Measurements from ENCODE around the gene CLASRP. TPM values are rescaled to one million over a fixed set of nuclear protein-coding genes. Genes with fewer than 3 reads are reported as not detected.

The CLASRP gene
- total RNA-seq, 1 experiment from 2014 or later = 87.1 TPM

- Histone ChIP-seq H3K18ac (ENCODE audit: insufficient read length, low read depth, low read length) (no peak overlapping the region), H2BK12ac (ENCODE audit: insufficient read length, low read depth, low read length) (no peak overlapping the region), H4K5ac (ENCODE audit: insufficient read length, low read depth, low read length) (no peak overlapping the region), H2BK120ac (ENCODE audit: low read depth, low read length, poor library complexity, severe bottlenecking) (no peak overlapping the region), H4K8ac (replicated peaks; ENCODE audit: insufficient read length, low read depth, low read length) (no peak overlapping the region), H3K23me2 (ENCODE audit: insufficient read length, low read depth, low read length, poor library complexity, severe bottlenecking) (peaks cover 6% of the 10 kb centered on the region), H3K4ac (ENCODE audit: low read depth, low read length) (no peak overlapping the region), H2AFZ (ENCODE audit: low read length) (no peak overlapping the region), H3K14ac (ENCODE audit: insufficient read depth, low read length) (no peak overlapping the region), H3K9me3 (ENCODE audit: control insufficient read depth, low read depth, low read length) (no peaks in the 10 kb centered on the region), H4K20me1 (ENCODE audit: control insufficient read depth, insufficient read depth, insufficient read length) (no peaks in the 10 kb centered on the region), H3K79me2 (ENCODE audit: insufficient read depth, low read length) (peaks cover 10% of the 10 kb centered on the region; the same call in 1 of the 2 replicates), H3K23ac (ENCODE audit: insufficient read length, low read depth, low read length) (no peak overlapping the region), H3K27me3 (ENCODE audit: insufficient read depth, low read length) (no peaks in the 10 kb centered on the region), H3K9ac (ENCODE audit: extremely low read depth, insufficient read length, low read length) (no peak overlapping the region), H2BK20ac (ENCODE audit: low read depth, low read length, poor library complexity, severe bottlenecking) (no peak overlapping the region), H3K4me2 (ENCODE audit: insufficient read depth, insufficient read length, low read length) (peak overlapping the region; percentile 86), H3K4me1 (ENCODE audit: insufficient read depth, low read length) (no peaks in the 10 kb centered on the region; the same call in 1 of the 2 replicates), H2AK5ac (ENCODE audit: insufficient read length, low read length) (no peak overlapping the region), H3K27ac (ENCODE audit: insufficient read length, low read depth, low read length) (no peak overlapping the region), H4K91ac (ENCODE audit: insufficient read length, low read depth, low read length) (no peak overlapping the region), H3K79me1 (ENCODE audit: insufficient read depth, low read depth, low read length, poor library complexity, severe bottlenecking) (peaks cover 14% of the 10 kb centered on the region), H3T11ph (ENCODE audit: low read length) (no peak overlapping the region), H3K56ac (ENCODE audit: insufficient read length, low read depth, low read length) (no peak overlapping the region), H2BK15ac (ENCODE audit: low read depth, low read length) (no peak overlapping the region), H2BK5ac (ENCODE audit: insufficient read length, low read length) (no peak overlapping the region)
- Mint-ChIP-seq H3K4me1 (peaks cover 10 to 13% of the 10 kb centered on the region in 2 experiments), H3K36me3 (ENCODE audit: insufficient read depth in 1 of 3, low read depth in 3 of 3) (peaks cover 18 to 56% (median 40%) of the 10 kb centered on the region in 3 experiments; a peak in 6 of 7 replicates), H3K9me3 (no peaks in the 10 kb centered on the region; a peak in 1 of 5 replicates), H3K4me3 (peak overlapping the region; percentile 93 to 99), H3K27ac (peak overlapping the region in 1 of 3 experiments; percentile 81; a peak in 2 of 7 replicates), H3K27me3 (ENCODE audit: low read depth) (no peaks in the 10 kb centered on the region)
- no peak for DNase-seq
- WGBS (ENCODE audit: extremely low coverage, insufficient read length, low lambda C conversion rate) = no CpG with 5 or more reads among the region's 19 CpGs
- TF ChIP-seq CTCF (conservative IDR thresholded peaks at IDR 0.05) = no peak
Observed at GRCh38 chr19:45040059-45040771, 1.4 kb downstream of the CLASRP start.
